ENCODE data around the gene ARHGAP6. TPM values are rescaled to one million over a fixed set of nuclear protein-coding genes. Genes with fewer than 3 reads are reported as not detected.

ARHGAP6 gene
- total RNA-seq, 6 experiments from 2014 or later = 0.38 to 1.2 (median 0.78) TPM

GRCh38 chrX:11305641-11306040, 360.1 kb downstream of the ARHGAP6 start:
- H3K4me3 ChIP-seq = no peak overlapping the region
- no peaks in the 10 kb centered on the region for H3K4me1 ChIP-seq
- intact Hi-C loops (cut with DNase I) = no loop called here
- H3K27me3 ChIP-seq = no peaks in the 10 kb centered on the region
- no peak overlapping the region for H3K27ac ChIP-seq
- WGBS (ENCODE audit: insufficient coverage, low coverage, low lambda C conversion rate, missing lambda C conversion rate) = no CpG with 5 or more reads among the region's 1 CpG
- no peak for ATAC-seq
- no peak for DNase-seq
- no peaks in the 10 kb centered on the region for H3K9me3 ChIP-seq
- no peaks in the 10 kb centered on the region for H3K36me3 ChIP-seq
- TF ChIP-seq POLR2A (IDR thresholded peaks at IDR 0.05) = no peak
- no peak for TF ChIP-seq CTCF (IDR thresholded peaks at IDR 0.05)

GRCh38 chrX:11304829-11305228, 360.9 kb downstream of the ARHGAP6 start:
- ATAC-seq = no peak
- Histone ChIP-seq H3K27ac (no peak overlapping the region), H3K4me1 (no peaks in the 10 kb centered on the region), H3K36me3 (no peaks in the 10 kb centered on the region), H3K27me3 (no peaks in the 10 kb centered on the region), H3K9me3 (no peaks in the 10 kb centered on the region), H3K4me3 (no peak overlapping the region)
- intact Hi-C loops (cut with DNase I) = no loop called here
- TF ChIP-seq CTCF (IDR thresholded peaks at IDR 0.05) (no peak), POLR2A (IDR thresholded peaks at IDR 0.05) (no peak)
- DNase-seq = no peak
- 56% methylated on average over 5 of the region's 6 CpGs for WGBS (ENCODE audit: insufficient coverage, low coverage, low lambda C conversion rate, missing lambda C conversion rate)

- TF ChIP-seq CTCF (IDR thresholded peaks at IDR 0.05) = no peak
- no peak for TF ChIP-seq POLR2A (IDR thresholded peaks at IDR 0.05)
- ATAC-seq = no peak
- intact Hi-C loops (cut with DNase I) = no loop called here
- no peak for DNase-seq
- WGBS (ENCODE audit: insufficient coverage, low coverage, low lambda C conversion rate, missing lambda C conversion rate) = 93% methylated on average over 3 of the region's 9 CpGs
- Histone ChIP-seq H3K4me1 (no peaks in the 10 kb centered on the region), H3K27me3 (no peaks in the 10 kb centered on the region), H3K9me3 (no peaks in the 10 kb centered on the region), H3K4me3 (no peak overlapping the region), H3K27ac (no peak overlapping the region), H3K36me3 (no peaks in the 10 kb centered on the region)
Observed at GRCh38 chrX:11298600-11298999, 367.1 kb downstream of the ARHGAP6 start.

GRCh38 chrX:11296051-11296450, 369.7 kb downstream of the ARHGAP6 start:
- no peaks in the 10 kb centered on the region for H3K4me1 ChIP-seq
- no peaks in the 10 kb centered on the region for H3K36me3 ChIP-seq
- no peak for DNase-seq
- no peak for ATAC-seq
- H3K4me3 ChIP-seq = no peak overlapping the region
- TF ChIP-seq CTCF (IDR thresholded peaks at IDR 0.05) = no peak
- TF ChIP-seq POLR2A (IDR thresholded peaks at IDR 0.05) = no peak
- H3K27ac ChIP-seq = no peak overlapping the region
- no peaks in the 10 kb centered on the region for H3K27me3 ChIP-seq
- intact Hi-C loops (cut with DNase I) = no loop called here
- H3K9me3 ChIP-seq = no peaks in the 10 kb centered on the region
- WGBS (ENCODE audit: insufficient coverage, low coverage, low lambda C conversion rate, missing lambda C conversion rate) = 54% methylated on average over 5 of the region's 5 CpGs

- no peak for TF ChIP-seq CTCF (IDR thresholded peaks at IDR 0.05)
- no peak for TF ChIP-seq POLR2A (IDR thresholded peaks at IDR 0.05)
- Histone ChIP-seq H3K4me3 (no peak within 1 kb of the TSS), H3K27ac (no peak within 1 kb of the TSS), H3K9me3 (no peaks in the 10 kb centered on the region), H3K36me3 (no peaks in the 10 kb centered on the region), H3K27me3 (no peaks in the 10 kb centered on the region), H3K4me1 (no peaks in the 10 kb centered on the region)
- ATAC-seq (no peak), DNase-seq (no peak)
- 55% methylated on average over 2 of the region's 2 CpGs for WGBS (ENCODE audit: insufficient coverage, low coverage, low lambda C conversion rate, missing lambda C conversion rate)
- intact Hi-C loops (cut with DNase I) = no loop called here
Observed at GRCh38 chrX:11293113-11293512, 372.6 kb downstream of the ARHGAP6 start, which contains the start of gene AMELX. Gene AMELX, plus strand, starts transcription at chrX:11293413. Its CDS starts 1,376 bp downstream, at chrX:11294789.
